ENCODE results near the gene S100A10. TPM values are rescaled to one million over a fixed set of nuclear protein-coding genes. Genes with fewer than 3 reads are reported as not detected.

S100A10 gene
- total RNA-seq, 1 experiment from 2014 or later, result 161 TPM

- no peak overlapping the region for H3K27ac Mint-ChIP-seq
- POLR2A ChIA-PET, result interaction anchor here (1.4 kb wide), 1 partner anchor 25 kb away, joined by 3 read pairs; no protein-coding TSS in a partner anchor
- no peaks in the 10 kb centered on the region for H3K36me3 Mint-ChIP-seq
- H3K9me3 Mint-ChIP-seq, result no peaks in the 10 kb centered on the region
- CTCF ChIA-PET, result interaction anchor here (0.8 to 1.3 kb wide), 2 partner anchors 9 to 90 kb away, joined by 3 to 4 read pairs; no protein-coding TSS in a partner anchor
- no peak for DNase-seq (ENCODE audit: low spot score)
- H3K27me3 Mint-ChIP-seq (ENCODE audit: low read depth), result no peaks in the 10 kb centered on the region; the same call in 1 of the 2 replicates
- no peak overlapping the region for H3K4me3 Mint-ChIP-seq
- TF ChIP-seq MYBL2 (CRISPR knock-in tag; IDR thresholded peaks at IDR 0.05) (no peak), ZMAT4 (CRISPR knock-in tag; IDR thresholded peaks at IDR 0.05) (no peak), GRHL2 (CRISPR knock-in tag; IDR thresholded peaks at IDR 0.05; ENCODE audit: insufficient replicate concordance, severe bottlenecking) (no peak), ZNF532 (CRISPR knock-in tag; IDR thresholded peaks at IDR 0.05; ENCODE audit: borderline replicate concordance) (no peak), ZNF138 (CRISPR knock-in tag; conservative IDR thresholded peaks at IDR 0.05) (no peak), ZNF425 (CRISPR knock-in tag; conservative IDR thresholded peaks at IDR 0.05) (no peak), FOXP4 (CRISPR knock-in tag; IDR thresholded peaks at IDR 0.05) (no peak), FOXK1 (CRISPR knock-in tag; IDR thresholded peaks at IDR 0.05) (no peak), ATF1 (CRISPR knock-in tag; IDR thresholded peaks at IDR 0.05) (no peak)
- peaks cover 16% of the 10 kb centered on the region for H3K4me1 Mint-ChIP-seq
- no peak for ATAC-seq
Measured at GRCh38 chr1:151944126-151944856, 49.4 kb downstream of the S100A10 start.

GRCh38 chr1:151943591-151943990 lies 50.1 kb downstream of the S100A10 start:
- no peak for DNase-seq (ENCODE audit: low spot score)
- H3K4me3 Mint-ChIP-seq, result no peak overlapping the region
- no peak overlapping the region for H3K27ac Mint-ChIP-seq
- POLR2A ChIA-PET, result interaction anchor here (1.4 kb wide), 1 partner anchor 25 kb away, joined by 3 read pairs; no protein-coding TSS in a partner anchor
- CTCF ChIA-PET, result interaction anchor here (2.3 kb wide), 1 partner anchor 25 kb away, joined by 10 read pairs; no protein-coding TSS in a partner anchor
- no peaks in the 10 kb centered on the region for H3K9me3 Mint-ChIP-seq
- H3K27me3 Mint-ChIP-seq (ENCODE audit: low read depth), result no peaks in the 10 kb centered on the region
- H3K4me1 Mint-ChIP-seq, result peaks cover 16% of the 10 kb centered on the region
- H3K36me3 Mint-ChIP-seq, result no peaks in the 10 kb centered on the region
- ATAC-seq, result no peak
- TF ChIP-seq USF1 (CRISPR knock-in tag; IDR thresholded peaks at IDR 0.05) (no peak), ATF2 (CRISPR knock-in tag; IDR thresholded peaks at IDR 0.05; ENCODE audit: borderline replicate concordance, low read depth) (no peak), ERG (CRISPR knock-in tag; IDR thresholded peaks at IDR 0.05) (no peak), SMAD4 (CRISPR knock-in tag; IDR thresholded peaks at IDR 0.05) (no peak), NFE2L1 (CRISPR knock-in tag; IDR thresholded peaks at IDR 0.05) (no peak), HMGXB4 (CRISPR knock-in tag; IDR thresholded peaks at IDR 0.05) (no peak), FOXK1 (CRISPR knock-in tag; IDR thresholded peaks at IDR 0.05) (no peak), ZMAT4 (CRISPR knock-in tag; IDR thresholded peaks at IDR 0.05) (no peak), IRF2 (CRISPR knock-in tag; IDR thresholded peaks at IDR 0.05; ENCODE audit: borderline replicate concordance, low read depth) (no peak)

Data from WTC11 (cell line).